Left hindlimb (tissue), 1 donor: ENCODE results near the gene PLB1.

Source experiments
- DNase-seq: peaks from one replicate; pipeline ENCODE4 v3.0.0-alpha.2; 2018

Gene PLB1

DNA sequence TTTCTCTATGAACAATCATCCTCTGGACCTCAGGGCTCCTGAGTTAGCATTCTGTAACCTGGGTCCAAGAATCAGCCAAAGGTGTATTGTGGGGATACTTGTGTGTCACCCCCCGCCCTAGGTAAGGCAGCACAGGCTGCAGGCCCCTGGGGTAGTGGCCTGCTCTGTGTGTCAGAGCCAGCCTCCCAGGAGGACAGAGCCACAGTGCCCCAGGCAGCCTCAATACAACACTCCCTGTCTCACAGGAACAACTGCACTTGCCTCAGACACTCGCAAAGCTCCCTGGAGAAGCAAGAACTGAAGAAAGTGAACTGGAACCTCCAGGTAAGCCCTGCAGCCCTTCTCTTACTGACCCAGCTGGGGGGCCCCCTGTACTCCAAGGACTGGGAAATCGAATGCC lies 134.5 kb downstream of the PLB1 start:
- no peak for DNase-seq

- DNase-seq = peak; percentile 4
Measured at GRCh38 chr2:28631514-28632206, 135.8 kb downstream of the PLB1 start.

- peak; percentile 8 for DNase-seq
Measured at GRCh38 chr2:28632791-28633190, 136.9 kb downstream of the PLB1 start.

DNA sequence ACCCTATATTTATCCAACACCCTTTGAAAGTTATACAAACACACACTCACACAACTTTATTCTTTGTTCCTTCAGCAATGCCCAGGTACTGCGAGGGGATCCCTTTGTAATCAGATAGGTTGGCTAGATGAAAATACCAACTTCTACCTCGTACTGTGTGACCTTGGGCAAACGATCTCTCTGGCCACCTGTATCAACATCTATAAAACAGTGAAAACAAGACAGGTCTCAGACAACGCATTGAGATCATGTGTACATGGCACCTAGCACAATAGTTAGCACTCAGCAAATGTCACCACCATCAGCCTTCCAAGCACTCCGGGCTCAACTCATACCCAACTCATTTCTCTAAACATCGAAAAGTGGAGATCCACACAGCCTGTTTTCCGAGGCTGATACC lies 137.3 kb downstream of the PLB1 start:
- DNase-seq = no peak

DNA sequence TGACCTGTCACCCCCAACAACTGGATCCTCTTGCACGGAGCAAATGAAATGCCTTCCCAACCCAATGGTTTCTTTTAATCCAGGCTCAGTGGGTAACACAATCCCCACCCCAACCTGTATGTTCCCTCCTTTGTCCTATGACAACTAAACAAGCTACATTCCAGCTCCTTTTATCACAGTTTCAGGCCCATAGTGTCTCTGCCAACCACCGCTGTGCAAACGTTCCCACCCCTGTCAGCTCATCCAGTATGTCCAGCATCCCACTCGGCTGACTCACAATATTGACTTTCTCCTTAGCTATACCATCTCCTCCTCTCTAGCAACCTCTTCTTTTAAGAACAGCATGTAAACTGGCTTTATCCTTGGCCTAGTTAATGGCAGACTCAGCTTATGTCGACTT lies 137.9 kb downstream of the PLB1 start:
- DNase-seq = peak; percentile 19

DNA sequence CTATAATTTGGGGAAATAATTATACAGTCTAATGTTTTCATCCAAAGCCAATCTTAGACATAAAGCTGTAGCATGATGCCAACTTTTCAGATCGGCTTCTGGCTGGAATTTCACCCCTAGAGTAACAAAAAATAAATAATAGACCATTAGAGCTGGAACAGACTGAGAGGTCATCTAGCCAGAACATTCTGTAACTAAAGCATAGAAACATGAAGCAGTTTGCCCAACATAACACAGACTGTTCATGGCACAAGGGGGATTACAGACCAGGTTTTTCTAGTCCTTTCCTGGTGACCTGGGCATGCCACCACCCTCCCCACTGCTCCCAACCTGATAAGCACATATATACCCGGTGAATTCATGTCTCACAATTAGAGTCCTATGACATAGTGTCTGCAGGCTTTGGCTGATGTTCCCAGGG lies 139.3 kb downstream of the PLB1 start:
- peak; percentile 41 for DNase-seq

DNA sequence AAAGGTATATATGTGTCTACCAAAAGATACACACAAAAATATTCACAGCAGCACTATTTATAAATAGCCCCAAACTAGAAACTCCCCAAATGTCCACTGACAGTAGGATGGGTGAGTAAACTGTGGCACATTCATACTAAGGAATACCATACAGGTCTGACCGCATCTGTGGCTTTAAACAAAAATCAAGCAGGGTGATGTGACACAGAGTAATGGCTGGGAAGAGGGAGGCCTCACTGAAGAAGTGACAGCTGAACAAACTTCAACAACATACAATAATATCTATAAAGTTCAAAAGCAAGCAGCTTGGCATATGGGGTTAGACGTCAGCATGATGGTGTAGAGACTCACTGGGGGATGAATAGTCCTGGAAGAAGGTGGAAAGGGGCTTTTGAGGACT lies 140.6 kb downstream of the PLB1 start:
- no peak for DNase-seq

GRCh38 chr2:28637066-28638047 lies 141.5 kb downstream of the PLB1 start:
- DNase-seq = peak; percentile 27

- DNase-seq = peak; percentile 22
Measured at GRCh38 chr2:28638102-28638501, 142.2 kb downstream of the PLB1 start.

GRCh38 chr2:28639092-28639691 lies 143.3 kb downstream of the PLB1 start:
- DNase-seq = no peak

DNA sequence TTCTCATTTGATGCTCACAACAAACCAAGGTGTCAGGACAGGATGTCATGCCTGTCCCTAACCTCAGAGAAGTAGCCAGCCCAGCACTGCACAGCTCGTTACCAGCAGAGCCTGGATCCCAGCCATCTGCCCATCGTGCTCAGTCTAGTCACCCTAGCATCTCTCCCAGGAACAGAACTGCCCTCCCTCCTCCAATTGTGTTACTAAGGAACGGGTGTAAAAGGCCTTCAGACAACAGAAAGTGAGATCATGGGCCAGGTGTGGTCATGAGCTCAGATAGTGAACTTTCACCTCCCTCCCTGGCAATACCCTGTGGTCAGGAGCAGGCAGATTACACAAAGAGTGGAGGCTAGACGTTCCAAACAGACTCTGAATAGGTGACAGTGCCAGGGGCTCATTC lies 144.0 kb downstream of the PLB1 start:
- DNase-seq = peak; percentile 19

DNA sequence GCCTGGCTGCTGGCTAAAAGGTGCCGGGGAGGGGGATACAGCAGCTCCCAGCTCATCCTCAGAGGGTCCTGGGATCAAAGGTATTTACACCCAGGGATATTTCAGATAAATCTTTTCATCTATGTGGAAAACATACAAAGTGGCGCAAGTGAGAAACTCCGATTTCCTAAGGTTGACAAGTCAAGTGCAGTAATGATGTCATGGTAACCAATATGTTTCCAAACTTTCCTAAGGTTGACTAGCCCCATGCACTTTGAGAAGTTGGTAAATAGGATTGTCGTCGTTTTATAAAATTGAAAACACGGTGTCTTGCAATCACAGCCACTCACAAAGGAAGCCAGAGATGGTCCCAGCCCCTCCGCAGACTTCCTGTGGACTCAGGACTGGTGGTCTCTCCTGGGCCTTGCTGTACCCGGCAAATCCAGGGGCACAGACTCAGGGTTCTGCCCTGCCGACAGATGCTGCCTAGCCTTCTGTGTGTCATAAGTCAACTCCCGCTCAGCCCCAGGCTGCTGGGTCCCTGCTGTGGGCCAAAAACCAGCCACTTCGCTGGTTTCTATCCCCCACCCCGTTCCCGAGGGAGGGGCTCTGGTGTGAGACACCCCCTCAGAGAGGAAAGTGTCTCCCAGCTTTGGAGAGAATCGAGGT lies 144.5 kb downstream of the PLB1 start:
- no peak for DNase-seq

GRCh38 chr2:28640908-28641300 lies 145.0 kb downstream of the PLB1 start:
- peak; percentile 15 for DNase-seq

GRCh38 chr2:28642796-28643195 lies 146.9 kb downstream of the PLB1 start:
- peak; percentile 19 for DNase-seq

DNA sequence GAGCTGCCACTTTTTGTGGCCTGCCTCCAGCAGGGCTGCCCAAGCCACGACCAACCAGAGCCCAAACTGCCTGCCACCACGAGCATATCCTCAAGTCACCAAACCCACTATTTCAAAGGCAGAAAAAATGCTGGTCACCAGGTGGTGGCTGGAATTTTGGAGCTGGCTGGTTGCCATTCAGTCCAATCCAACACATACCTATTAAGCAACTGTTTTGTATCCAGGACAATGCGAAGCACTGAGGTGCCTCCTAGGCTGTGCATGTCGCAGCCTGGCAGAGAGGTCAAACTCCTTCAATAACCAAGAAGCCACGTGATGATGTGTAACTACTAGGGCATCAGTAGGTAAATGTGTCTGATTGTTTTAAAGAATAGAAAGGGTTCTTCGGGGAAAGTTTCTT lies 147.5 kb downstream of the PLB1 start:
- peak; percentile 19 for DNase-seq

DNA sequence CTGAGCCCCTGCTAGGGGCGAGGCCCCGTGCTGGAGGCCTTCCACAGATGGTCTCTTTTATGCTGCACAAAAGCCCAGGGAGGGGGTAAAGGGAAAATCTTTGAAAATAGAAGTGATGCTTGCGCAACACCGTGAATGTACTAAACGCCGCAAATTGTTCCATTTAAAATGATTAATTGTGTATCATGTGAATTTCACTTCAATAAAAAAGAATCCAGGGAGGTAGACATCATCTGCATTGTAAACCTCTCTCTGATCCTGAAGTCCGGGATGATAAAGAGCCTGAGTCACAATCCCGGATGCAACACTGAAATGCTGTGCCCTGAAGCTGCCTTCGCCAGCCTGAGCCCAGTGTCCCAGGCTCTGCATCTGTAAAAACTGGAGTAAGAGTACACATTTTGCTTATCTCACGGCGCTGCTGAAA lies 148.1 kb downstream of the PLB1 start:
- DNase-seq = peak; percentile 23

DNA sequence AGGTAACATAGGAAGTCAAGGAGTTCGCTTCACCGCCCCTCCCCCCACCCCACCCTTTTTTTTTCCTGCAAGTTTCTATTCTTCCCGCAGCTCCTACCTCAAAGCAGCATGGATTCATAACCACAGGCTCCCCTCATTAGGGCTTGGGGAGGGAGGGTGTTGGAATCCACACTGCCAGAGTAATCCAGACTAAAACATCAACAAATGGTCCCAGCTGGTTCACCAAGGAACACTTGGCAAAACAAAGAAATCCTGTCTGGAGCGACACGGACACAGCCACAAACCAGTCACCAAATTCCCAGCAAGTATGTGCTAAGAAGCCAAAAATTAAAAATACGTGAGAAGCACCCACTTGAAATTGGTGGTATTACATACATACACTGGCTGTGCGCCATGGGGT lies 148.9 kb downstream of the PLB1 start:
- peak; percentile 59 for DNase-seq

DNA sequence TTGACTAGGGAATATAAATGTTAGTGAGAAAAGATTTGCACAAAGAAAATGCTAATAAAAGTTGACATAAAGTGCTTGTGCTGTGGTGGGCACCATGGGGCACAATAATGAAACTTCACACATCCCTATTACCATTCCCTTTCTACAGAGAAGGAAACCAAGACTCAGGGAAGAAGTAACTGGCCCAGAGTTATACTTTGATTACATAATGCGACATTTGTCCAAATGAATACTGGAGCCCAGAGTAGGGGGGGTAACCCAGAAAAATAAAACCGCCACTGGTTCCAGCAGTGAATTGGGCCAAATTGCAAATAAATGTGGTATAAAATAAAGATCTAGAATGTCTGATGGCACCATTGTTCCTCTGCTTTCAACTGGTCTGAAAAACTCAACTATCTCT lies 149.7 kb downstream of the PLB1 start:
- DNase-seq = no peak

DNA sequence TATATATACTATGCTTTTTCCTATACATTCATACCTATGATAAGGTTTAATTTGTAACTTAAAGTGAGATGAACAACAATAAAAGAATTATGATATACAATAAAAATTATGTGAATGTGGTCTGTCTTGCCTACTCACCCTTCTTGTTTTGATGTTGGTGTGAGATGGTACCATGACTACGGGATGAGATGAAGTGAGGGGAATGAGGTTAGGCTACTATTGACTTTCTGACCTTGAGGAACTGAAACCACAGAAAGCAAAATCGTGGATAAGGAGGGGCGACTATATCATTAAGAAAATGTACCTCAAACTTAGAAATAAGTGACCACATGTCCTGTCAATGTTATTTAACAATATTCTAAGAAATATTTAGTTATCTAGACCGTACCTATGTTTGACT lies 151.8 kb downstream of the PLB1 start:
- DNase-seq = no peak

GRCh38 chr2:28648147-28648546 lies 152.3 kb downstream of the PLB1 start:
- DNase-seq = peak; percentile 34

GRCh38 chr2:28648671-28649395 lies 153.0 kb downstream of the PLB1 start:
- no peak for DNase-seq
